WTC11 (cell line): ENCODE results near the gene ZNF382.

Experiments used
- CBFB ChIP-seq: sonication (generic); formaldehyde crosslinking; IDR thresholded peaks from 2 replicates; pipeline ENCODE4 v1.8.1; 2022; ENCODE audit warnings: mild to moderate bottlenecking, low read depth, missing genetic modification reagents
- TF ChIP-seq, protein P1 (sequence below): sonication (generic); formaldehyde crosslinking; IDR thresholded peaks from 2 replicates; pipeline ENCODE4 v1.8.1; 2023; ENCODE audit warnings: mild to moderate bottlenecking, missing genetic modification reagents, moderate library complexity
- TF ChIP-seq, protein P2 (sequence below): sonication (generic); formaldehyde crosslinking; IDR thresholded peaks from 2 replicates; pipeline ENCODE4 v1.8.1; 2023; ENCODE audit warnings: mild to moderate bottlenecking, missing genetic modification reagents
- TF ChIP-seq, protein P3 (sequence below): sonication (generic); formaldehyde crosslinking; IDR thresholded peaks from 2 replicates; pipeline ENCODE4 v1.8.1; 2022; ENCODE audit warnings: low read depth, missing genetic modification reagents, borderline replicate concordance
- TF ChIP-seq, protein P4 (sequence below): fragments of 200-600 bp; IDR thresholded peaks from 2 replicates; pipeline ENCODE4 v1.8.0; 2022; ENCODE audit warnings: antibody characterized with exemption

DNA sequence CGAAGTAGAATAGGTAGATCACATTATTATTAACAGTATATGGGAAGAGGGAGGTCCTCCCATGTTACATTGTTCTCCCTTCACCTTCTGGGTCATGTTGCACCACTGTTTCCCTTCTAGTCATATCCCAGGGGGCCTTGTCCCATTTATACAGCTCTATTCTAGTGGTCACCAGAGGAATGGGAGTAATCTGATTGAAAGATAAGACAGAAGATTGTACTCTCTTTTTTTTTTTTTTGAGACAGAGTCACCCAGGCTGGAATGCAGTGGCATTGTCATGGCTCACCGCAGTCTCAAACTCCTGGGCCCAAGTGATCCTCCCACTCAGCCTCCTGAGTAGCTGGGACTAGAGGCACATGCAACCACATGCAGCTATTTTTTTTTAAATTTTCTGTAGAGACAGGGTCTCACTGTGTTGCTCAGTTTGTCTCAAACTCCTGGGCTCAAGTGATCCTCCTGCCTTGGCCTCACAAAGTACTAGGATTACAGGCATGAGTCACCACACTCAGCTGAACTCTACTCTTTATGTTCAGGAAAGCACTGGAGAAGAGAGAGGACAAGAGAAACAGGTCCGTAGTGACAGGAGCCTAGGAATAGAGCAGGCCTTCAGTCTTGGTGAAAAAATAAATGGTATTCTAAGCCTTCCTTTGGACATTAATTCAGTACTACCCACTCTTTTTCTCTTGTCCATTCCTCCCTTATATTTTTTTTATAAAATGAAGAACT is 27.7 kb upstream of the ZNF382 start:
- TF ChIP-seq, protein P1, sequence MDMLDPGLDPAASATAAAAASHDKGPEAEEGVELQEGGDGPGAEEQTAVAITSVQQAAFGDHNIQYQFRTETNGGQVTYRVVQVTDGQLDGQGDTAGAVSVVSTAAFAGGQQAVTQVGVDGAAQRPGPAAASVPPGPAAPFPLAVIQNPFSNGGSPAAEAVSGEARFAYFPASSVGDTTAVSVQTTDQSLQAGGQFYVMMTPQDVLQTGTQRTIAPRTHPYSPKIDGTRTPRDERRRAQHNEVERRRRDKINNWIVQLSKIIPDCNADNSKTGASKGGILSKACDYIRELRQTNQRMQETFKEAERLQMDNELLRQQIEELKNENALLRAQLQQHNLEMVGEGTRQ (CRISPR knock-in tag): no peak
- TF ChIP-seq CBFB (CRISPR knock-in tag): no peak
- TF ChIP-seq, protein P2, sequence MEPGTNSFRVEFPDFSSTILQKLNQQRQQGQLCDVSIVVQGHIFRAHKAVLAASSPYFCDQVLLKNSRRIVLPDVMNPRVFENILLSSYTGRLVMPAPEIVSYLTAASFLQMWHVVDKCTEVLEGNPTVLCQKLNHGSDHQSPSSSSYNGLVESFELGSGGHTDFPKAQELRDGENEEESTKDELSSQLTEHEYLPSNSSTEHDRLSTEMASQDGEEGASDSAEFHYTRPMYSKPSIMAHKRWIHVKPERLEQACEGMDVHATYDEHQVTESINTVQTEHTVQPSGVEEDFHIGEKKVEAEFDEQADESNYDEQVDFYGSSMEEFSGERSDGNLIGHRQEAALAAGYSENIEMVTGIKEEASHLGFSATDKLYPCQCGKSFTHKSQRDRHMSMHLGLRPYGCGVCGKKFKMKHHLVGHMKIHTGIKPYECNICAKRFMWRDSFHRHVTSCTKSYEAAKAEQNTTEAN (CRISPR knock-in tag): no peak
- TF ChIP-seq, protein P3, sequence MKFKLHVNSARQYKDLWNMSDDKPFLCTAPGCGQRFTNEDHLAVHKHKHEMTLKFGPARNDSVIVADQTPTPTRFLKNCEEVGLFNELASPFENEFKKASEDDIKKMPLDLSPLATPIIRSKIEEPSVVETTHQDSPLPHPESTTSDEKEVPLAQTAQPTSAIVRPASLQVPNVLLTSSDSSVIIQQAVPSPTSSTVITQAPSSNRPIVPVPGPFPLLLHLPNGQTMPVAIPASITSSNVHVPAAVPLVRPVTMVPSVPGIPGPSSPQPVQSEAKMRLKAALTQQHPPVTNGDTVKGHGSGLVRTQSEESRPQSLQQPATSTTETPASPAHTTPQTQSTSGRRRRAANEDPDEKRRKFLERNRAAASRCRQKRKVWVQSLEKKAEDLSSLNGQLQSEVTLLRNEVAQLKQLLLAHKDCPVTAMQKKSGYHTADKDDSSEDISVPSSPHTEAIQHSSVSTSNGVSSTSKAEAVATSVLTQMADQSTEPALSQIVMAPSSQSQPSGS (CRISPR knock-in tag): no peak
- TF ChIP-seq, protein P4, sequence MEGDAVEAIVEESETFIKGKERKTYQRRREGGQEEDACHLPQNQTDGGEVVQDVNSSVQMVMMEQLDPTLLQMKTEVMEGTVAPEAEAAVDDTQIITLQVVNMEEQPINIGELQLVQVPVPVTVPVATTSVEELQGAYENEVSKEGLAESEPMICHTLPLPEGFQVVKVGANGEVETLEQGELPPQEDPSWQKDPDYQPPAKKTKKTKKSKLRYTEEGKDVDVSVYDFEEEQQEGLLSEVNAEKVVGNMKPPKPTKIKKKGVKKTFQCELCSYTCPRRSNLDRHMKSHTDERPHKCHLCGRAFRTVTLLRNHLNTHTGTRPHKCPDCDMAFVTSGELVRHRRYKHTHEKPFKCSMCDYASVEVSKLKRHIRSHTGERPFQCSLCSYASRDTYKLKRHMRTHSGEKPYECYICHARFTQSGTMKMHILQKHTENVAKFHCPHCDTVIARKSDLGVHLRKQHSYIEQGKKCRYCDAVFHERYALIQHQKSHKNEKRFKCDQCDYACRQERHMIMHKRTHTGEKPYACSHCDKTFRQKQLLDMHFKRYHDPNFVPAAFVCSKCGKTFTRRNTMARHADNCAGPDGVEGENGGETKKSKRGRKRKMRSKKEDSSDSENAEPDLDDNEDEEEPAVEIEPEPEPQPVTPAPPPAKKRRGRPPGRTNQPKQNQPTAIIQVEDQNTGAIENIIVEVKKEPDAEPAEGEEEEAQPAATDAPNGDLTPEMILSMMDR: no peak
